ENCODE results near the gene ZNF324B.

DNA sequence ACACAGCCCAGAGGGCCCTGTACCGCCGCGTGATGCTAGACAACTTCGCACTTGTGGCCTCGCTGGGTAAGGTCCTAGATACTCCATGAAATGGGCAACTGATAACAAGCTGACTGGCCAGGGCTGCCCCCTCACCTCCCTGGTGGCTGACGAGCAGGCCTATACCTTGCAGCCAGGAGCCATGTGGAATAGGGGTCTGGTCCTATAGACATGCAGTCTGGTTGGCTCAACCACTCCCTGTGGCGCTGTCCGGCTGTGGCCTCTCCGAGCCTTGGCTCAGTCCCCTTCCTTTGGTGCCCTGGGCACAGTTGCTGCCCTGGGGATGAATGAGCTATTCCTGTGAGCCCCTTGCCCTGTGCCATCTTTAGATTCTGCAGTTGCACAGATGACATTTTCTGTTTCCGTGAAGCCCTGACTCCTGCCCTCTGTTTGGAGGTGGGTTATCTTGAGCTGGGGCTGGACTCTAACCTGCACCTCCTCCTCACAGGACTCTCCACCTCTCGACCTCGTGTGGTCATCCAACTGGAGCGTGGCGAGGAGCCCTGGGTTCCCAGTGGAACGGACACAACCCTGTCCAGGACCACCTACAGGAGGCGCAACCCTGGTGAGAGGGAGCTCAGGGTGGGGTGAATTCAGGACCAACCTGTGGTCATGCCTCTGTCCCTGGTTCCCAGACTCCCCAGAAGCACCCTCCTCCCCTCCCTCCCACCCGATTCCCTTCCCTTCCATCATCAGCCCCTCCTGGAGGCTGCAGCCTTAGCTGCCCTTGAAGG lies 18.0 kb downstream of the ZNF324B start:
- no peak for TF ChIP-seq POLR2AphosphoS2 (conservative IDR thresholded peaks at IDR 0.05; ENCODE audit: low read length)
- TF ChIP-seq RNF2 (IDR thresholded peaks at IDR 0.05; ENCODE audit: borderline replicate concordance, low read depth), result no peak
- TF ChIP-seq JUN (IDR thresholded peaks at IDR 0.05), result no peak
- TF ChIP-seq, protein P1, sequence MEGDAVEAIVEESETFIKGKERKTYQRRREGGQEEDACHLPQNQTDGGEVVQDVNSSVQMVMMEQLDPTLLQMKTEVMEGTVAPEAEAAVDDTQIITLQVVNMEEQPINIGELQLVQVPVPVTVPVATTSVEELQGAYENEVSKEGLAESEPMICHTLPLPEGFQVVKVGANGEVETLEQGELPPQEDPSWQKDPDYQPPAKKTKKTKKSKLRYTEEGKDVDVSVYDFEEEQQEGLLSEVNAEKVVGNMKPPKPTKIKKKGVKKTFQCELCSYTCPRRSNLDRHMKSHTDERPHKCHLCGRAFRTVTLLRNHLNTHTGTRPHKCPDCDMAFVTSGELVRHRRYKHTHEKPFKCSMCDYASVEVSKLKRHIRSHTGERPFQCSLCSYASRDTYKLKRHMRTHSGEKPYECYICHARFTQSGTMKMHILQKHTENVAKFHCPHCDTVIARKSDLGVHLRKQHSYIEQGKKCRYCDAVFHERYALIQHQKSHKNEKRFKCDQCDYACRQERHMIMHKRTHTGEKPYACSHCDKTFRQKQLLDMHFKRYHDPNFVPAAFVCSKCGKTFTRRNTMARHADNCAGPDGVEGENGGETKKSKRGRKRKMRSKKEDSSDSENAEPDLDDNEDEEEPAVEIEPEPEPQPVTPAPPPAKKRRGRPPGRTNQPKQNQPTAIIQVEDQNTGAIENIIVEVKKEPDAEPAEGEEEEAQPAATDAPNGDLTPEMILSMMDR (IDR thresholded peaks at IDR 0.05), result no peak
- TF ChIP-seq MYC (IDR thresholded peaks at IDR 0.05; ENCODE audit: borderline replicate concordance, low read length), result no peak
- TF ChIP-seq TP53 (CRISPR knock-in tag; IDR thresholded peaks at IDR 0.05), result no peak
- TF ChIP-seq FOSL2 (IDR thresholded peaks at IDR 0.05), result no peak
- TF ChIP-seq FOSL2 (CRISPR knock-in tag; IDR thresholded peaks at IDR 0.05), result no peak
- TF ChIP-seq, protein P2, sequence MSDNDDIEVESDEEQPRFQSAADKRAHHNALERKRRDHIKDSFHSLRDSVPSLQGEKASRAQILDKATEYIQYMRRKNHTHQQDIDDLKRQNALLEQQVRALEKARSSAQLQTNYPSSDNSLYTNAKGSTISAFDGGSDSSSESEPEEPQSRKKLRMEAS (IDR thresholded peaks at IDR 0.05), result no peak
- no peak for TF ChIP-seq POLR2A (IDR thresholded peaks at IDR 0.05; ENCODE audit: low read length)
- TF ChIP-seq, protein P3, sequence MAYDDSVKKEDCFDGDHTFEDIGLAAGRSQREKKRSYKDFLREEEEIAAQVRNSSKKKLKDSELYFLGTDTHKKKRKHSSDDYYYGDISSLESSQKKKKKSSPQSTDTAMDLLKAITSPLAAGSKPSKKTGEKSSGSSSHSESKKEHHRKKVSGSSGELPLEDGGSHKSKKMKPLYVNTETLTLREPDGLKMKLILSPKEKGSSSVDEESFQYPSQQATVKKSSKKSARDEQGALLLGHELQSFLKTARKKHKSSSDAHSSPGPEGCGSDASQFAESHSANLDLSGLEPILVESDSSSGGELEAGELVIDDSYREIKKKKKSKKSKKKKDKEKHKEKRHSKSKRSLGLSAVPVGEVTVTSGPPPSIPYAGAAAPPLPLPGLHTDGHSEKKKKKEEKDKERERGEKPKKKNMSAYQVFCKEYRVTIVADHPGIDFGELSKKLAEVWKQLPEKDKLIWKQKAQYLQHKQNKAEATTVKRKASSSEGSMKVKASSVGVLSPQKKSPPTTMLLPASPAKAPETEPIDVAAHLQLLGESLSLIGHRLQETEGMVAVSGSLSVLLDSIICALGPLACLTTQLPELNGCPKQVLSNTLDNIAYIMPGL (CRISPR knock-in tag; IDR thresholded peaks at IDR 0.05; ENCODE audit: borderline replicate concordance), result no peak
- TF ChIP-seq, protein P4, sequence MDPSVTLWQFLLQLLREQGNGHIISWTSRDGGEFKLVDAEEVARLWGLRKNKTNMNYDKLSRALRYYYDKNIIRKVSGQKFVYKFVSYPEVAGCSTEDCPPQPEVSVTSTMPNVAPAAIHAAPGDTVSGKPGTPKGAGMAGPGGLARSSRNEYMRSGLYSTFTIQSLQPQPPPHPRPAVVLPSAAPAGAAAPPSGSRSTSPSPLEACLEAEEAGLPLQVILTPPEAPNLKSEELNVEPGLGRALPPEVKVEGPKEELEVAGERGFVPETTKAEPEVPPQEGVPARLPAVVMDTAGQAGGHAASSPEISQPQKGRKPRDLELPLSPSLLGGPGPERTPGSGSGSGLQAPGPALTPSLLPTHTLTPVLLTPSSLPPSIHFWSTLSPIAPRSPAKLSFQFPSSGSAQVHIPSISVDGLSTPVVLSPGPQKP (IDR thresholded peaks at IDR 0.05; ENCODE audit: low read depth, low read length), result no peak
- TF ChIP-seq, protein P5, sequence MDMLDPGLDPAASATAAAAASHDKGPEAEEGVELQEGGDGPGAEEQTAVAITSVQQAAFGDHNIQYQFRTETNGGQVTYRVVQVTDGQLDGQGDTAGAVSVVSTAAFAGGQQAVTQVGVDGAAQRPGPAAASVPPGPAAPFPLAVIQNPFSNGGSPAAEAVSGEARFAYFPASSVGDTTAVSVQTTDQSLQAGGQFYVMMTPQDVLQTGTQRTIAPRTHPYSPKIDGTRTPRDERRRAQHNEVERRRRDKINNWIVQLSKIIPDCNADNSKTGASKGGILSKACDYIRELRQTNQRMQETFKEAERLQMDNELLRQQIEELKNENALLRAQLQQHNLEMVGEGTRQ (IDR thresholded peaks at IDR 0.05), result no peak
- TF ChIP-seq ZC3H11A (IDR thresholded peaks at IDR 0.05), result no peak

Measured in A549 (cell line).